ENCODE measurements around the gene TRPV2. TPM values are rescaled to one million over a fixed set of nuclear protein-coding genes. Genes with fewer than 3 reads are reported as not detected.

The TRPV2 gene
- total RNA-seq, 1 donor from 2014 or later, result 6.7 TPM

DNA sequence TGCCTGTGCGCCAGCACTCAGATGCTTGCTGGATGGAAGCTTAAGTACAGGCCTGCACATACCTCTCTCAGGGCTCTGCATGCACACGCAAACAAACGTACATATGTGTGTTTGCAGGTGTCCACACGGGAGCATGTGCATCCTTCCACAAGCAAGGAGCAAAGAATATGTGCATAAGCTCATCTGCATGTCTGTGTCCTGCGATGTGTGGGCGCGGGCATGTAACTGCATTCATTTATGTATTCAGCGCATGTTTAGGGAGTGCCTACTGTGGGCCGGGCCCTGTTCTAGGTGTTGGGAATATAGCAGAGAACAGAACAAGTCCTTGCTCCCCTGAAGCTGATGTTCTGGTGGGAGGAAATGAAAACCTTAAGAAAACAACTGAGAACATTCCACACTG is 13.7 kb downstream of the TRPV2 start:
- Histone ChIP-seq H3K27ac (replicated peaks) (no peak overlapping the region), H3K4me1 (peaks cover 4% of the 10 kb centered on the region), H3K4me3 (no peak overlapping the region), H3K9me3 (replicated peaks) (no peaks in the 10 kb centered on the region), H3K27me3 (ENCODE audit: low read depth) (no peaks in the 10 kb centered on the region), H3K36me3 (peaks cover 41% of the 10 kb centered on the region)
- no peak for DNase-seq
- intact Hi-C loops (cut with micrococcal nuclease), result no loop called here
- no peak for TF ChIP-seq CTCF (IDR thresholded peaks at IDR 0.05; ENCODE audit: borderline replicate concordance)

- no peaks in the 10 kb centered on the region for H3K9me3 ChIP-seq (replicated peaks)
- H3K4me1 ChIP-seq, result peaks cover 4% of the 10 kb centered on the region
- no peak overlapping the region for H3K4me3 ChIP-seq
- no peak for DNase-seq
- intact Hi-C loops (cut with micrococcal nuclease), result no loop called here
- H3K27me3 ChIP-seq (ENCODE audit: low read depth), result no peaks in the 10 kb centered on the region
- TF ChIP-seq CTCF (IDR thresholded peaks at IDR 0.05; ENCODE audit: borderline replicate concordance), result no peak
- no peak overlapping the region for H3K27ac ChIP-seq (replicated peaks)
- H3K36me3 ChIP-seq, result peaks cover 40% of the 10 kb centered on the region
Observed at GRCh38 chr17:16430650-16431049, 15.3 kb downstream of the TRPV2 start.

GRCh38 chr17:16432017-16432416 is 16.6 kb downstream of the TRPV2 start:
- no peaks in the 10 kb centered on the region for H3K9me3 ChIP-seq (replicated peaks)
- peaks cover 4% of the 10 kb centered on the region for H3K4me1 ChIP-seq
- H3K27ac ChIP-seq (replicated peaks), result no peak overlapping the region
- peaks cover 28% of the 10 kb centered on the region for H3K36me3 ChIP-seq
- no peak for DNase-seq
- no peak for TF ChIP-seq CTCF (IDR thresholded peaks at IDR 0.05; ENCODE audit: borderline replicate concordance)
- H3K27me3 ChIP-seq (ENCODE audit: low read depth), result no peaks in the 10 kb centered on the region
- intact Hi-C loops (cut with micrococcal nuclease), result no loop called here
- H3K4me3 ChIP-seq, result no peak overlapping the region

GRCh38 chr17:16433514-16433913 is 18.1 kb downstream of the TRPV2 start:
- intact Hi-C loops (cut with micrococcal nuclease), result no loop called here
- DNase-seq, result no peak
- Histone ChIP-seq H3K36me3 (peaks cover 17% of the 10 kb centered on the region), H3K4me3 (no peak overlapping the region), H3K27me3 (ENCODE audit: low read depth) (no peaks in the 10 kb centered on the region), H3K4me1 (peaks cover 4% of the 10 kb centered on the region), H3K27ac (replicated peaks) (no peak overlapping the region), H3K9me3 (replicated peaks) (no peaks in the 10 kb centered on the region)
- no peak for TF ChIP-seq CTCF (IDR thresholded peaks at IDR 0.05; ENCODE audit: borderline replicate concordance)

GRCh38 chr17:16434662-16435061 is 19.3 kb downstream of the TRPV2 start:
- no peaks in the 10 kb centered on the region for H3K9me3 ChIP-seq (replicated peaks)
- no peak for DNase-seq
- H3K27me3 ChIP-seq (ENCODE audit: low read depth), result no peaks in the 10 kb centered on the region
- H3K36me3 ChIP-seq, result peaks cover 8% of the 10 kb centered on the region
- H3K27ac ChIP-seq (replicated peaks), result no peak overlapping the region
- TF ChIP-seq CTCF (IDR thresholded peaks at IDR 0.05; ENCODE audit: borderline replicate concordance), result no peak
- peaks cover 13% of the 10 kb centered on the region for H3K4me1 ChIP-seq
- intact Hi-C loops (cut with micrococcal nuclease), result no loop called here
- H3K4me3 ChIP-seq, result no peak overlapping the region

Data from left ventricle myocardium inferior (tissue), 1 donor.